ENCODE results near the gene IFNB1. TPM values are rescaled to one million over a fixed set of nuclear protein-coding genes. Genes with fewer than 3 reads are reported as not detected.

IFNB1 gene
- total RNA-seq, 4 donors from 2014 or later = not detected

- peak overlapping the region in 1 of 3 donors; percentile 45 for H3K27ac ChIP-seq
- 42 to 56% methylated on average over 2 of the region's 2 CpGs for WGBS, 2 donors
- DNase-seq = no peak
- no peaks in the 10 kb centered on the region for H3K27me3 ChIP-seq
- H3K9me3 ChIP-seq = no peaks in the 10 kb centered on the region
- intact Hi-C loops (cut with DNase I) = no loop called here
- H3K4me3 ChIP-seq (replicated peaks in 1 of 3) = no peak overlapping the region
- H3K4me1 ChIP-seq = peaks cover 0 to 8% of the 10 kb centered on the region in 2 donors
- no peaks in the 10 kb centered on the region for H3K36me3 ChIP-seq
- TF ChIP-seq POLR2A (IDR thresholded peaks at IDR 0.05) (no peak), CTCF (IDR thresholded peaks at IDR 0.05) (peak in 1 of 6 experiments; percentile 9)
Measured at GRCh38 chr9:21060919-21061561, 16.7 kb downstream of the IFNB1 start.

GRCh38 chr9:21056931-21057330 is 20.8 kb downstream of the IFNB1 start:
- no peak for DNase-seq
- intact Hi-C loops (cut with DNase I) = no loop called here
- H3K9me3 ChIP-seq = no peaks in the 10 kb centered on the region
- H3K27me3 ChIP-seq = no peaks in the 10 kb centered on the region
- H3K27ac ChIP-seq = no peak overlapping the region
- no peak for TF ChIP-seq POLR2A (IDR thresholded peaks at IDR 0.05)
- TF ChIP-seq CTCF (IDR thresholded peaks at IDR 0.05) = no peak
- H3K36me3 ChIP-seq = no peaks in the 10 kb centered on the region
- H3K4me3 ChIP-seq (replicated peaks in 1 of 3) = no peak overlapping the region
- peaks cover 0 to 8% of the 10 kb centered on the region in 2 donors for H3K4me1 ChIP-seq
- WGBS, 2 donors = 73 to 76% methylated on average over 1 of the region's 1 CpG

- Histone ChIP-seq H3K4me3 (replicated peaks in 1 of 3) (no peak overlapping the region), H3K4me1 (no peaks in the 10 kb centered on the region), H3K27me3 (no peaks in the 10 kb centered on the region), H3K27ac (no peak overlapping the region), H3K36me3 (no peaks in the 10 kb centered on the region), H3K9me3 (no peaks in the 10 kb centered on the region)
- intact Hi-C loops (cut with DNase I) = no loop called here
- TF ChIP-seq POLR2A (IDR thresholded peaks at IDR 0.05) (no peak), CTCF (IDR thresholded peaks at IDR 0.05) (no peak)
- DNase-seq = no peak
- 46 to 61% methylated on average over 2 of the region's 2 CpGs for WGBS, 2 donors
Measured at GRCh38 chr9:21053851-21054250, 23.9 kb downstream of the IFNB1 start.

- WGBS, 2 donors = 78 to 81% methylated on average over 2 of the region's 2 CpGs
- no peak for TF ChIP-seq POLR2A (IDR thresholded peaks at IDR 0.05)
- TF ChIP-seq CTCF (IDR thresholded peaks at IDR 0.05) = no peak
Measured at GRCh38 chr9:21047281-21047691, 30.5 kb downstream of the IFNB1 start.

GRCh38 chr9:21043841-21044240 is 33.9 kb downstream of the IFNB1 start:
- 93 to 96% methylated on average over 3 of the region's 3 CpGs for WGBS, 2 donors
- Histone ChIP-seq H3K4me1 (no peaks in the 10 kb centered on the region), H3K27me3 (no peaks in the 10 kb centered on the region), H3K9me3 (no peaks in the 10 kb centered on the region), H3K4me3 (replicated peaks in 1 of 3) (no peak overlapping the region), H3K36me3 (no peaks in the 10 kb centered on the region), H3K27ac (no peak overlapping the region)
- intact Hi-C loops (cut with DNase I) = no loop called here
- TF ChIP-seq CTCF (IDR thresholded peaks at IDR 0.05) (no peak), POLR2A (IDR thresholded peaks at IDR 0.05) (no peak)
- no peak for DNase-seq

More at GRCh38 chr9:21047281-21047691, 30.5 kb downstream of the IFNB1 start:
- DNase-seq = no peak
- intact Hi-C loops (cut with DNase I) = no loop called here
- Histone ChIP-seq H3K4me1 (no peaks in the 10 kb centered on the region), H3K36me3 (no peaks in the 10 kb centered on the region), H3K4me3 (replicated peaks in 1 of 3) (no peak overlapping the region), H3K9me3 (no peaks in the 10 kb centered on the region), H3K27ac (no peak overlapping the region), H3K27me3 (no peaks in the 10 kb centered on the region)
